Testis (tissue), 2 donors: Measurements from ENCODE around the gene KDM3B.

Source experiments
- POLR2A ChIP-seq: fragments of 450-650 bp; IDR thresholded peaks from one replicate; pipeline ENCODE4 v1.6.1; 2017; ENCODE audit warnings: antibody characterized with exemption, mild to moderate bottlenecking, moderate library complexity
- TF ChIP-seq, protein P1 (sequence below), 3 experiments: fragments of 450-650 bp in 2 of 3; fragments of 200-600 bp in 1 of 3; sonication (generic) in 1 of 3; IDR thresholded peaks; one replicate each; pipeline ENCODE4 v1.5.1; 2016 to 2019; ENCODE audit warnings: antibody characterized with exemption in 3 of 3, mild to moderate bottlenecking in 2 of 3, moderate library complexity in 1 of 3

DNA sequence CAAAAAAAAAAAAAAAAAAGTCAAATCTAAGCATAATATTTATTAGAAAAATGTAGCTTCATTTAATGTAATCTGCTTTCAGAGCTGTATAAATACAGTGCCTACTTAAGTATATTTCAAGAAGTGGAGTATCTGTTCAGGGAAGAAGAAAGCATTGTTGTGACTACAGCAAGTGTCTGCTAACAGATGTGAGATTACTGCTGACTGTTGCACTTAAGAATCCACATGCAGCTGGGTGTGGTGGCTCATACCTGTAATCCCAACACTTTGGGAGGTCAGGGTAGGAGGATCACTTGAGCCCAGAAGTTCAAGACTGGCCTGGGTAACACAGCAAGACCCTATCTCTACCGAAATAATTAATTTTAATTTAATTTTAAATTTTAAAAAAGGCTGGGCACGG is 19.0 kb downstream of the KDM3B start:
- no peak for TF ChIP-seq POLR2A
- TF ChIP-seq, protein P1, sequence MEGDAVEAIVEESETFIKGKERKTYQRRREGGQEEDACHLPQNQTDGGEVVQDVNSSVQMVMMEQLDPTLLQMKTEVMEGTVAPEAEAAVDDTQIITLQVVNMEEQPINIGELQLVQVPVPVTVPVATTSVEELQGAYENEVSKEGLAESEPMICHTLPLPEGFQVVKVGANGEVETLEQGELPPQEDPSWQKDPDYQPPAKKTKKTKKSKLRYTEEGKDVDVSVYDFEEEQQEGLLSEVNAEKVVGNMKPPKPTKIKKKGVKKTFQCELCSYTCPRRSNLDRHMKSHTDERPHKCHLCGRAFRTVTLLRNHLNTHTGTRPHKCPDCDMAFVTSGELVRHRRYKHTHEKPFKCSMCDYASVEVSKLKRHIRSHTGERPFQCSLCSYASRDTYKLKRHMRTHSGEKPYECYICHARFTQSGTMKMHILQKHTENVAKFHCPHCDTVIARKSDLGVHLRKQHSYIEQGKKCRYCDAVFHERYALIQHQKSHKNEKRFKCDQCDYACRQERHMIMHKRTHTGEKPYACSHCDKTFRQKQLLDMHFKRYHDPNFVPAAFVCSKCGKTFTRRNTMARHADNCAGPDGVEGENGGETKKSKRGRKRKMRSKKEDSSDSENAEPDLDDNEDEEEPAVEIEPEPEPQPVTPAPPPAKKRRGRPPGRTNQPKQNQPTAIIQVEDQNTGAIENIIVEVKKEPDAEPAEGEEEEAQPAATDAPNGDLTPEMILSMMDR (IDR thresholded peaks at IDR 0.05) = no peak
